Endodermal cell (in vitro differentiated cells): Measurements from ENCODE around the gene EIF4G1. TPM values are rescaled to one million over a fixed set of nuclear protein-coding genes. Genes with fewer than 3 reads are reported as not detected.
A peak's percentile ranks its signal among the peaks of the same experiment; 100 is the strongest.

Experiments
- DNase-seq: peaks from one replicate; pipeline ENCODE4 v3.0.0-alpha.2; 2017
- H3K27ac ChIP-seq: 2 replicates; pipeline ENCODE4 v1.5.1; 2013; ENCODE audit warnings: mild to moderate bottlenecking, low read depth, low read length, moderate library complexity
- H3K27me3 ChIP-seq: 2 replicates; pipeline ENCODE4 v1.6.1; 2013; ENCODE audit warnings: mild to moderate bottlenecking, low read length, moderate library complexity; ENCODE audit not compliant: insufficient read depth, control insufficient read depth, poor library complexity, severe bottlenecking
- H3K36me3 ChIP-seq: 2 replicates; pipeline ENCODE4 v1.7.0; 2013; ENCODE audit warnings: mild to moderate bottlenecking, low read length, moderate library complexity; ENCODE audit not compliant: control insufficient read depth, insufficient read depth
- H3K4me1 ChIP-seq: one replicate; pipeline ENCODE4 v1.7.0; 2013; ENCODE audit warnings: low read length; ENCODE audit not compliant: control insufficient read depth, insufficient read depth
- H3K4me3 ChIP-seq: 2 replicates; pipeline ENCODE4 v1.5.1; 2013; ENCODE audit warnings: mild to moderate bottlenecking, low read length, moderate library complexity
- H3K9ac ChIP-seq: 2 replicates; pipeline ENCODE4 v1.6.1; 2013; ENCODE audit warnings: mild to moderate bottlenecking, low read length, moderate library complexity; ENCODE audit not compliant: poor library complexity, severe bottlenecking; ENCODE audit errors: extremely low read depth
- H3K9me3 ChIP-seq: 2 replicates; pipeline ENCODE4 v1.6.1; 2013; ENCODE audit warnings: mild to moderate bottlenecking, low read length, moderate library complexity; ENCODE audit not compliant: control insufficient read depth
- H3K27ac Mint-ChIP-seq: 2 replicates; pipeline ENCODE4 v1.8.0; 2020; ENCODE audit warnings: mixed read lengths
- H3K27me3 Mint-ChIP-seq: 2 replicates; pipeline ENCODE4 v1.8.0; 2021; ENCODE audit warnings: mild to moderate bottlenecking, mixed read lengths; ENCODE audit not compliant: insufficient read depth
- H3K36me3 Mint-ChIP-seq: 2 replicates; pipeline ENCODE4 v1.8.0; 2020; ENCODE audit warnings: low read depth, mixed read lengths
- H3K4me1 Mint-ChIP-seq: 2 replicates; pipeline ENCODE4 v1.8.0; 2020; ENCODE audit warnings: mixed read lengths
- H3K4me3 Mint-ChIP-seq: 2 replicates; pipeline ENCODE4 v1.8.0; 2020; ENCODE audit warnings: mild to moderate bottlenecking, moderate library complexity, mixed read lengths
- H3K9me3 Mint-ChIP-seq: 2 replicates; pipeline ENCODE4 v1.8.0; 2020; ENCODE audit warnings: mild to moderate bottlenecking, mixed read lengths
- CTCF ChIP-seq: fragments of 200-600 bp; sonication (generic); conservative IDR thresholded peaks from 2 replicates; pipeline ENCODE4 v1.5.0; 2021; ENCODE audit warnings: antibody characterized with exemption, mild to moderate bottlenecking
- WGBS, 2 experiments: methylation state at CpG; one replicate each; pipeline versions ENCODE4 v1.1.5 to v1.1.7; 2013; ENCODE audit warnings: missing lambda C conversion rate in 2 of 2, mixed read lengths in 1 of 2; ENCODE audit not compliant: insufficient coverage in 1 of 2, insufficient read length in 1 of 2; 5-methylcytosine and 5-hydroxymethylcytosine counted together
- total RNA-seq, 2 donors: library from RNA; stranded (reverse); fragmentation: NEBNext Ultra II Directional in 1 of 2; extraction: Animal tissue kit (Norgen Biotek cat#: 25700) in 1 of 2; gene quantifications; 2 replicates in 1 of 2; 3 replicates in 1 of 2; pipeline ENCODE4 v1.2.1, GENCODE V29; 2021

EIF4G1 gene
- total RNA-seq, 2 donors from 2014 or later, result 408 to 475 TPM

GRCh38 chr3:184307915-184308314, 6.5 kb upstream of the EIF4G1 start:
- H3K27me3 ChIP-seq, result no peaks in the 10 kb centered on the region
- 95 to 100% methylated on average over 4 to 9 of the region's 9 CpGs for WGBS, 2 experiments
- peaks cover 67% of the 10 kb centered on the region for H3K36me3 Mint-ChIP-seq
- H3K4me3 ChIP-seq, result no peak overlapping the region
- no peaks in the 10 kb centered on the region for H3K9me3 Mint-ChIP-seq
- no peaks in the 10 kb centered on the region for H3K9me3 ChIP-seq
- no peak for DNase-seq
- no peak overlapping the region for H3K27ac Mint-ChIP-seq
- peaks cover 63% of the 10 kb centered on the region for H3K36me3 ChIP-seq
- no peak overlapping the region for H3K9ac ChIP-seq
- H3K27ac ChIP-seq, result no peak overlapping the region
- H3K4me3 Mint-ChIP-seq, result no peak overlapping the region
- no peaks in the 10 kb centered on the region for H3K4me1 ChIP-seq
- no peaks in the 10 kb centered on the region for H3K4me1 Mint-ChIP-seq
- TF ChIP-seq CTCF, result no peak
- no peaks in the 10 kb centered on the region for H3K27me3 Mint-ChIP-seq

- Mint-ChIP-seq H3K36me3 (peaks cover 59% of the 10 kb centered on the region), H3K9me3 (no peaks in the 10 kb centered on the region), H3K27ac (no peak overlapping the region), H3K4me1 (no peaks in the 10 kb centered on the region), H3K4me3 (no peak overlapping the region), H3K27me3 (no peaks in the 10 kb centered on the region)
- H3K27ac ChIP-seq, result no peak overlapping the region
- no peaks in the 10 kb centered on the region for H3K4me1 ChIP-seq
- peaks cover 55% of the 10 kb centered on the region for H3K36me3 ChIP-seq
- 89 to 94% methylated on average over 6 to 7 of the region's 7 CpGs for WGBS, 2 experiments
- H3K4me3 ChIP-seq, result no peak overlapping the region
- no peaks in the 10 kb centered on the region for H3K27me3 ChIP-seq
- H3K9me3 ChIP-seq, result no peaks in the 10 kb centered on the region
- peak; percentile 31 for TF ChIP-seq CTCF
- no peak overlapping the region for H3K9ac ChIP-seq
- DNase-seq, result no peak
Observed at GRCh38 chr3:184308744-184309143, 5.7 kb upstream of the EIF4G1 start.

- TF ChIP-seq CTCF, result no peak
- peaks cover 3% of the 10 kb centered on the region for H3K4me1 ChIP-seq
- no peak overlapping the region for H3K27ac Mint-ChIP-seq
- peaks cover 33% of the 10 kb centered on the region for H3K36me3 Mint-ChIP-seq
- H3K4me3 ChIP-seq, result no peak overlapping the region
- H3K27me3 ChIP-seq, result no peaks in the 10 kb centered on the region
- H3K27me3 Mint-ChIP-seq, result no peaks in the 10 kb centered on the region
- no peak for DNase-seq
- H3K9me3 Mint-ChIP-seq, result no peaks in the 10 kb centered on the region
- peaks cover 30% of the 10 kb centered on the region for H3K36me3 ChIP-seq
- no peak overlapping the region for H3K9ac ChIP-seq
- H3K27ac ChIP-seq, result no peak overlapping the region
- no peak overlapping the region for H3K4me3 Mint-ChIP-seq
- peaks cover 7% of the 10 kb centered on the region for H3K4me1 Mint-ChIP-seq
- no peaks in the 10 kb centered on the region for H3K9me3 ChIP-seq
Observed at GRCh38 chr3:184311633-184312032, 2.8 kb upstream of the EIF4G1 start.
